ENCODE data around the gene NCKAP1. TPM values are rescaled to one million over a fixed set of nuclear protein-coding genes. Genes with fewer than 3 reads are reported as not detected.
"Not testable (repeated sequence)": the region's sequence is repeated elsewhere in the genome, so short reads cannot be mapped to it uniquely, and the experiment has no call there.

The NCKAP1 gene
- total RNA-seq, 2 donors from 2014 or later, result 128 to 136 TPM

- no CpG with 5 or more reads among the region's 2 CpGs for WGBS, 2 experiments (ENCODE audit: insufficient coverage in 1 of 2, insufficient read length in 1 of 2)
- Histone ChIP-seq H3K4me1 (ENCODE audit: control insufficient read depth, insufficient read depth, low read length) (no peaks in the 10 kb centered on the region), H3K9me3 (ENCODE audit: control insufficient read depth, low read length) (peaks cover 6% of the 10 kb centered on the region), H3K27ac (ENCODE audit: low read depth, low read length) (no peak overlapping the region), H3K36me3 (ENCODE audit: control insufficient read depth, insufficient read depth, low read length) (peaks cover 68% of the 10 kb centered on the region), H3K9ac (ENCODE audit: extremely low read depth, low read length, poor library complexity, severe bottlenecking) (no peak overlapping the region), H3K4me3 (ENCODE audit: low read length) (no peak overlapping the region), H3K27me3 (ENCODE audit: control insufficient read depth, insufficient read depth, low read length, poor library complexity, severe bottlenecking) (no peaks in the 10 kb centered on the region)
- peaks cover 4% of the 10 kb centered on the region for H3K9me3 Mint-ChIP-seq
- no peaks in the 10 kb centered on the region for H3K27me3 Mint-ChIP-seq (ENCODE audit: insufficient read depth)
- H3K4me1 Mint-ChIP-seq, result peaks cover 4% of the 10 kb centered on the region
- H3K4me3 Mint-ChIP-seq, result no peak overlapping the region
- H3K36me3 Mint-ChIP-seq (ENCODE audit: low read depth), result peaks cover 76% of the 10 kb centered on the region
- no peak overlapping the region for H3K27ac Mint-ChIP-seq
- TF ChIP-seq, protein P1, sequence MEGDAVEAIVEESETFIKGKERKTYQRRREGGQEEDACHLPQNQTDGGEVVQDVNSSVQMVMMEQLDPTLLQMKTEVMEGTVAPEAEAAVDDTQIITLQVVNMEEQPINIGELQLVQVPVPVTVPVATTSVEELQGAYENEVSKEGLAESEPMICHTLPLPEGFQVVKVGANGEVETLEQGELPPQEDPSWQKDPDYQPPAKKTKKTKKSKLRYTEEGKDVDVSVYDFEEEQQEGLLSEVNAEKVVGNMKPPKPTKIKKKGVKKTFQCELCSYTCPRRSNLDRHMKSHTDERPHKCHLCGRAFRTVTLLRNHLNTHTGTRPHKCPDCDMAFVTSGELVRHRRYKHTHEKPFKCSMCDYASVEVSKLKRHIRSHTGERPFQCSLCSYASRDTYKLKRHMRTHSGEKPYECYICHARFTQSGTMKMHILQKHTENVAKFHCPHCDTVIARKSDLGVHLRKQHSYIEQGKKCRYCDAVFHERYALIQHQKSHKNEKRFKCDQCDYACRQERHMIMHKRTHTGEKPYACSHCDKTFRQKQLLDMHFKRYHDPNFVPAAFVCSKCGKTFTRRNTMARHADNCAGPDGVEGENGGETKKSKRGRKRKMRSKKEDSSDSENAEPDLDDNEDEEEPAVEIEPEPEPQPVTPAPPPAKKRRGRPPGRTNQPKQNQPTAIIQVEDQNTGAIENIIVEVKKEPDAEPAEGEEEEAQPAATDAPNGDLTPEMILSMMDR (conservative IDR thresholded peaks at IDR 0.05), result no peak
- DNase-seq, result no peak
Observed at GRCh38 chr2:182962641-182963040, 75.6 kb downstream of the NCKAP1 start.

DNA sequence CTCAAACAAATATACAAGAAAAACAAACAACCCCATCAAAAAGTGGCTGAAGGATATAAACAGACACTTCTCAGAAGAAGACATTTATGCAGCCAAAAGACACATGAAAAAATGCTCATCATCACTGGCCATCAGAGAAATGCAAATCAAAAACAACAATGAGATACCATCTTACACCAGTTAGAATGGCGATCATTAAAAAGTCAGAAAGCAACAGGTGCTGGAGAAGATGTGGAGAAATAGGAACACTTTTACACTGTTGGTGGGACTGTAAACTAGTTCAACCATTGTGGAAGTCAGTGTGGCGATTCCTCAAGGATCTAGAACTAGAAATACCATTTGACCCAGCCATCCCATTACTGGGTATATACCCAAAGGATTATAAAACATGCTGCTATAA lies 77.4 kb downstream of the NCKAP1 start:
- DNase-seq; H3K4me3 Mint-ChIP-seq; H3K27me3 ChIP-seq (ENCODE audit: control insufficient read depth, insufficient read depth, low read length, poor library complexity, severe bottlenecking); H3K4me1 Mint-ChIP-seq; H3K27me3 Mint-ChIP-seq (ENCODE audit: insufficient read depth); H3K9me3 Mint-ChIP-seq; H3K4me1 ChIP-seq (ENCODE audit: control insufficient read depth, insufficient read depth, low read length); H3K4me3 ChIP-seq (ENCODE audit: low read length); H3K27ac Mint-ChIP-seq; H3K9me3 ChIP-seq (ENCODE audit: control insufficient read depth, low read length); H3K27ac ChIP-seq (ENCODE audit: low read depth, low read length); H3K9ac ChIP-seq (ENCODE audit: extremely low read depth, low read length, poor library complexity, severe bottlenecking): not testable (repeated sequence)
- whole genome bisulfite sequencing, 2 experiments (ENCODE audit: insufficient coverage in 1 of 2, insufficient read length in 1 of 2), result 100% methylated on average over 1 of the region's 2 CpGs; no CpG with 5 or more reads in 1 of the 2 experiments
- peaks cover 66% of the 10 kb centered on the region for H3K36me3 ChIP-seq (ENCODE audit: control insufficient read depth, insufficient read depth, low read length)
- peaks cover 71% of the 10 kb centered on the region for H3K36me3 Mint-ChIP-seq (ENCODE audit: low read depth)

DNA sequence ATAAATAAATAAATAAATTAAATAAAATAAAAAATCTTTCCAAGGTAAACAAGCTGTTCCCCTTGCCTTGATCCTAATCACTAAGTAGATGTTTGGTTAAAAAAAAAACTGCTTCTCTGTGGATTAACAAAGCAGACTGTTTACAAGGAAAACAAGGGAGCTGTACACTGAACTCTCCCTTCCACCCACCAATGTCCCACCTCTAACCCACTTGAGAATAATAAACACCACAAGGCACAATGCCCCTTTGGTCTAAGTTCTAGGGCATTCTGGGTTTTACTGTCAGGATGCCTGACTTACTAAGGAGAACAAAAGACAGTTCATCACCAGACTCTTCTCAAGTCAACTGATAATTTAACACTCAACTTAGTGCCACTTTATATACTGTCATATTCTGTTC lies 83.5 kb downstream of the NCKAP1 start:
- Histone ChIP-seq H3K27ac (ENCODE audit: low read depth, low read length) (no peak overlapping the region), H3K36me3 (ENCODE audit: control insufficient read depth, insufficient read depth, low read length) (peaks cover 74% of the 10 kb centered on the region), H3K4me3 (ENCODE audit: low read length) (no peak overlapping the region), H3K27me3 (ENCODE audit: control insufficient read depth, insufficient read depth, low read length, poor library complexity, severe bottlenecking) (no peaks in the 10 kb centered on the region), H3K4me1 (ENCODE audit: control insufficient read depth, insufficient read depth, low read length) (no peaks in the 10 kb centered on the region), H3K9ac (ENCODE audit: extremely low read depth, low read length, poor library complexity, severe bottlenecking) (no peak overlapping the region), H3K9me3 (ENCODE audit: control insufficient read depth, low read length) (no peaks in the 10 kb centered on the region)
- TF ChIP-seq, protein P1 (conservative IDR thresholded peaks at IDR 0.05), result no peak
- Mint-ChIP-seq H3K4me3 (no peak overlapping the region), H3K4me1 (peaks cover 13% of the 10 kb centered on the region), H3K36me3 (ENCODE audit: low read depth) (peaks cover 54% of the 10 kb centered on the region), H3K27ac (no peak overlapping the region), H3K9me3 (no peaks in the 10 kb centered on the region), H3K27me3 (ENCODE audit: insufficient read depth) (no peaks in the 10 kb centered on the region)
- no peak for DNase-seq

GRCh38 chr2:182952741-182953450 lies 85.4 kb downstream of the NCKAP1 start:
- H3K27me3 ChIP-seq (ENCODE audit: control insufficient read depth, insufficient read depth, low read length, poor library complexity, severe bottlenecking), result no peaks in the 10 kb centered on the region
- no peaks in the 10 kb centered on the region for H3K9me3 Mint-ChIP-seq
- H3K36me3 ChIP-seq (ENCODE audit: control insufficient read depth, insufficient read depth, low read length), result peaks cover 74% of the 10 kb centered on the region
- TF ChIP-seq, protein P1 (conservative IDR thresholded peaks at IDR 0.05), result no peak
- WGBS, 2 experiments (ENCODE audit: insufficient coverage in 1 of 2, insufficient read length in 1 of 2), result 86 to 98% methylated on average over 2 to 5 of the region's 6 CpGs
- no peak overlapping the region for H3K27ac Mint-ChIP-seq
- H3K9me3 ChIP-seq (ENCODE audit: control insufficient read depth, low read length), result no peaks in the 10 kb centered on the region
- no peak overlapping the region for H3K27ac ChIP-seq (ENCODE audit: low read depth, low read length)
- peaks cover 19% of the 10 kb centered on the region for H3K4me1 Mint-ChIP-seq
- peaks cover 46% of the 10 kb centered on the region for H3K36me3 Mint-ChIP-seq (ENCODE audit: low read depth)
- no peak overlapping the region for H3K9ac ChIP-seq (ENCODE audit: extremely low read depth, low read length, poor library complexity, severe bottlenecking)
- no peak overlapping the region for H3K4me3 Mint-ChIP-seq
- DNase-seq, result no peak
- no peak overlapping the region for H3K4me3 ChIP-seq (ENCODE audit: low read length)
- peaks cover 10% of the 10 kb centered on the region for H3K4me1 ChIP-seq (ENCODE audit: control insufficient read depth, insufficient read depth, low read length)
- H3K27me3 Mint-ChIP-seq (ENCODE audit: insufficient read depth), result no peaks in the 10 kb centered on the region
